Measurements from ENCODE around the gene GGA2.
"Not testable (repeated sequence)": the region's sequence is repeated elsewhere in the genome, so short reads cannot be mapped to it uniquely, and the experiment has no call there.

GGA2 gene, protein sequence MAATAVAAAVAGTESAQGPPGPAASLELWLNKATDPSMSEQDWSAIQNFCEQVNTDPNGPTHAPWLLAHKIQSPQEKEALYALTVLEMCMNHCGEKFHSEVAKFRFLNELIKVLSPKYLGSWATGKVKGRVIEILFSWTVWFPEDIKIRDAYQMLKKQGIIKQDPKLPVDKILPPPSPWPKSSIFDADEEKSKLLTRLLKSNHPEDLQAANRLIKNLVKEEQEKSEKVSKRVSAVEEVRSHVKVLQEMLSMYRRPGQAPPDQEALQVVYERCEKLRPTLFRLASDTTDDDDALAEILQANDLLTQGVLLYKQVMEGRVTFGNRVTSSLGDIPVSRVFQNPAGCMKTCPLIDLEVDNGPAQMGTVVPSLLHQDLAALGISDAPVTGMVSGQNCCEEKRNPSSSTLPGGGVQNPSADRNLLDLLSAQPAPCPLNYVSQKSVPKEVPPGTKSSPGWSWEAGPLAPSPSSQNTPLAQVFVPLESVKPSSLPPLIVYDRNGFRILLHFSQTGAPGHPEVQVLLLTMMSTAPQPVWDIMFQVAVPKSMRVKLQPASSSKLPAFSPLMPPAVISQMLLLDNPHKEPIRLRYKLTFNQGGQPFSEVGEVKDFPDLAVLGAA

DNA sequence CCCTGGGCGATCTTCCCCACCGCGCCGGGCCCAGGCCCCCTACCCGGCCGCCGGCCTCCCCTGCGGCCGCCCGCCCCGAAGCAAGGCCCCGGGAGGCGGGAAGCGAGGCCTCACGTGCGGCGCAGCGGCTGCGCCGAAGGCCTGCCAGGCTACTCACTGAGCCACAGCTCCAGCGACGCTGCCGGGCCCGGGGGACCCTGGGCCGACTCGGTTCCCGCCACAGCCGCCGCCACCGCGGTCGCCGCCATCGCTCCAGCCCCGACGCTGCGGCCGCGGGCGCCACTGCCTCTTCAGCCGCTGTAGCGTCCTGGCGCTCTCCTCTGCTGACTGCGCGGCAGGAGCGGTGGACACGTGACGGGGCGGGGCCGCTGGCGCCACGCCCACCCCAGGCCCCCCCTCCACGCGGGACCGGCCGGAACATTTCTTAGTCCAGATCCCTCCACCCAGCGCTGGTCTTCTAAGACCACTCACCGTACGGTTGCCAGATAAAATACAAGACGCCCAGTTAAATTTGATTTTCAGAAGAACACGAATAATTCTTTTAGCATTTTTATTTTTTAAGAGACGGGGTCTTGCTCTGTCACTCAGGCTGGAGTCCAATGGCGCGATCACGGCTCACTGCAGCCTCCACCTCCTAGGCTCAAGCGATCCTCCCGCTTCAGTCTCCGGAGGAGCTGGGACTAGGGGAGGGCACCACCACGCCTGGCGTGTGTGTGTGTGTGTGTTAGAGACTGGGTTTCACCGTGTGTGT is at the start of gene GGA2:
Gene GGA2, minus strand, starts transcription at position 331 of the 751 bp plus-strand sequence. Its CDS starts 83 bp downstream, at position 248.
- DNase-seq: peak; percentile 96

GRCh38 chr16:23557779-23558702 is 47.7 kb upstream of the GGA2 start:
- DNase-seq: no peak

- peak; percentile 99 for DNase-seq
Measured at GRCh38 chr16:23556881-23557778, 46.8 kb upstream of the GGA2 start, which contains the start of the genes EARS2 and UBFD1. TSS of gene EARS2 (minus strand) at chr16:23557350. CDS start at chr16:23557343, 7 bp downstream. TSS of gene UBFD1 (plus strand) at chr16:23557727. CDS start at chr16:23557743, 16 bp downstream.

DNA sequence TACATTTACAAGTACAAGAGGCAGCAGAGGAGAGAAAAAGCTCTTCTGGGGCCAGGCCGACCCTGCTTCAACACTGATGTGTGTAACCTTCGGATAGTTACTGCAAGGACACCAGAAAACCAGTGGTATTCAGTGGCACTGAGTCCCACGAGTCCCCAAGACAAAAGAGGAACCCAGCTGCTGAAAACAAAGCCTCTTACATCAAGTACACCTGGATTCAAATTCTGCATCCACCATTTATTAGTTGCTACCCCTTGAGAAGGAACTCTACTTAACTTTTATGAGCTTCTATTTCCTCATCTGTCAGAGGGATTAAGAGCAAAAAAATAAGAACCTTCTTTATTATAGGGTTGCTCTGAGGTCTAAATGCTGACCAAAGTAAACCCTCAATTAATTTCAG is 44.2 kb upstream of the GGA2 start:
- DNase-seq: no peak

DNA sequence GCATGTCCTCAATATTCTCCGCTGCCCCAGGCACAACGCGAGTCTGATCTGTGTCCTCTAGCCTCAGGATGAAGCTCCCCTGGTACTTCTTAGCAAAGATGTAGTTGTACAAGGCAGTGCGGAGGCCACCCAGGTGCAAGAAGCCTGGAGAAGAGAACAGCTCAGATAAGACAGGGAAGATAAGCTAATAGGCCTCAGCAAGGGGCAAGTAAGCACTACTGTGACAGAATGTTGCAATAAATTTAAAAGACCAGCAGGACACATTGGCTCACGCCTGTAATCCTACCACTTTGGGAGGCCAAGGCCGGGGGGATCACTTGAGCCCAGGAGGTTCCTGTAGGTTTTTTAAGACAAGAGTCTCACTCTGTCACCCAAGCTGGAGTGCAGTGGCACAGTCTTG is 41.9 kb upstream of the GGA2 start:
- DNase-seq: no peak

- DNase-seq: no peak
Measured at GRCh38 chr16:23549938-23550337, 39.6 kb upstream of the GGA2 start.

- no peak for DNase-seq
Measured at GRCh38 chr16:23544436-23544835, 34.1 kb upstream of the GGA2 start.

DNA sequence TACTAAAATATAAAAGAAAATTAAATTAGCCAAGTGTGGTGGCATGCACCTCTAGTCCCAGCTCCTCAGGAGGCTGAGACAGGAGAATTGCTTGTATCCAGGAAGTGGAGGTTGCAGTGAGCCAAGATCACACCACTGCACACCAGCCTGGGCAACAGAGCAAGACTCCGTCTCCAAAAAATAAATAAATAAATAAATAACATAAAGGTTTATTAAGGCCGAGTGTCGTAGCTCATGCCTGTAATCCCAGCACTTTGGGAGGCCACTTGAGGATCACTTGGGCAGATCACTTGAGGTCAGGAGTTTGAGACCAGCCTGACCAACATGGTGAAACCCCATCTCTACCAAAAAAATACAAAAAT is 30.5 kb upstream of the GGA2 start:
- not testable (repeated sequence) for DNase-seq

DNA sequence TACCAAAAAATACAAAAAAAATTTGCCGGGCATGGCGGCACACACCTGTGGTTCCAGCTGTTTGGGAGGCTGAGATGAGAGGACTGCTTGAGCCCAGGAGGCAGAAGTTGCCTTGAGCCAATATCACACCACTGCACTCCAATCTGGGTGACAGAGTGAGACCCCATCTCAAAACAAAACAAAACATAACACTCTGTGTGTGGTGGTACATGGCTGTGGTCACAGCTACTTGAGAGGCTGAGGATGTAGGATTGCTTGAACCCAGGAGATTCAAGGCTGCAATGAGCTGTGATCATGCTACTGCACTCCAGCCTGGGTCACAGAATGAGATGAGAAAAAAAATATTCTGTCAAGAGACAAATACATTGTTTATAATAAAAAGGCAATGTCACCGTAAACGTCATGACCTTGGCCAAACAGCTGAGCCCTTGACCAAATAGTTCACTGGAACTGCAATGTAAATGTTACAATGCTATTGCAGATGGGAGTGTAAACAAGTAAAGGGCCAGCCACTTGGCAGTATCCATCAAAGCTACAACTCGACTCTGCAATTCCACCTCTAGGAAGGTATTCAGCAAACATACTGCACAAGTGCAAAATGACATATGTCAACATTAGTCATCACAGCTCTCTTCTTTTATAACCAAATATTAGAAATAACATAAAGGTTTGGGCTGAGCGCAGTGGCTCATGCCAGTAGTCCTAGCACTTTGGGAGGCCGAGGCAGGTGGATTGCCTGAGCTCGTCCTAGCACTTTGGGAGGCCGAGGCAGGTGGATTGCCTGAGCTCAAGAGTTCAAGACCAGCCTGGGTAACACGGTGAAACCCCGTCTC is 29.9 kb upstream of the GGA2 start:
- no peak for DNase-seq

GRCh38 chr16:23538919-23539278 is 28.6 kb upstream of the GGA2 start:
- DNase-seq: no peak

DNA sequence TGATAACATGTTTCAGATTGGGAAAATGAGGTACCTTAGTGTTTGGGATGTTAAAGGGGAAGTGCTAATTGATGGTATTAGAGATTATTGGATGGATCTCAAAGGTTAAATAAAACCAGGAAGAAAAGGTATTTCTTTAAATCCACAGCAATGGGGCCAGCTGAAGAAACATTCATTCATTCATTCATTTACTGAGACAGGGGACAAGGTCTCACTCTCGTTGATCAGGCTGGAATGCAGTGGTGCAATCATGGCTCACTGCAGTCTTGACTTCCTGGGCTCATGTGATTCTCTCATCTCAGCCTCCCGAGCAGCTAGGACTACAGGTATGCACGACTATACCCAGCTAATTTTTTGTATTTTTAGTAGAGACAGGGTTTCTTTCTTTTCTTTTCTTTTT is 27.1 kb upstream of the GGA2 start:
- no peak for DNase-seq

DNA sequence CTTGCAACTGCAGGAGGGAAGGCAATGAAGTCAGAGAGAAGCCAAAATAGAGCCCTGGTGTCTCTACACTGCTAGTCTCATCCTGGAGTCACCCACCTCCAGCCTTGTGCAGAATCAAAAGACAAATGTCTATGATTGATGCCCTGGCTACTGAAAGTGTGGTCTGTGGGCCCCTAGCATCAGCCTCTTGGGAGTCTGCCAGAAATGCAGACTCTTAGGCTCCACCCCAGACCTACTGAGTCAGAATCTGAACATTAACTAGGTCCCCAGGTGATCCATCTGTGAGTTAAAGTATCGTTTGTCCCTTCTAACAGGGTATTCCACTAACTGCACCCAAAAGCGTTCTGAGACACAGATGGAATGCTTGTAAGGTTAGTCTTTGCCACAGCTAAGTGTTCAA is 25.6 kb upstream of the GGA2 start:
- no peak for DNase-seq

DNA sequence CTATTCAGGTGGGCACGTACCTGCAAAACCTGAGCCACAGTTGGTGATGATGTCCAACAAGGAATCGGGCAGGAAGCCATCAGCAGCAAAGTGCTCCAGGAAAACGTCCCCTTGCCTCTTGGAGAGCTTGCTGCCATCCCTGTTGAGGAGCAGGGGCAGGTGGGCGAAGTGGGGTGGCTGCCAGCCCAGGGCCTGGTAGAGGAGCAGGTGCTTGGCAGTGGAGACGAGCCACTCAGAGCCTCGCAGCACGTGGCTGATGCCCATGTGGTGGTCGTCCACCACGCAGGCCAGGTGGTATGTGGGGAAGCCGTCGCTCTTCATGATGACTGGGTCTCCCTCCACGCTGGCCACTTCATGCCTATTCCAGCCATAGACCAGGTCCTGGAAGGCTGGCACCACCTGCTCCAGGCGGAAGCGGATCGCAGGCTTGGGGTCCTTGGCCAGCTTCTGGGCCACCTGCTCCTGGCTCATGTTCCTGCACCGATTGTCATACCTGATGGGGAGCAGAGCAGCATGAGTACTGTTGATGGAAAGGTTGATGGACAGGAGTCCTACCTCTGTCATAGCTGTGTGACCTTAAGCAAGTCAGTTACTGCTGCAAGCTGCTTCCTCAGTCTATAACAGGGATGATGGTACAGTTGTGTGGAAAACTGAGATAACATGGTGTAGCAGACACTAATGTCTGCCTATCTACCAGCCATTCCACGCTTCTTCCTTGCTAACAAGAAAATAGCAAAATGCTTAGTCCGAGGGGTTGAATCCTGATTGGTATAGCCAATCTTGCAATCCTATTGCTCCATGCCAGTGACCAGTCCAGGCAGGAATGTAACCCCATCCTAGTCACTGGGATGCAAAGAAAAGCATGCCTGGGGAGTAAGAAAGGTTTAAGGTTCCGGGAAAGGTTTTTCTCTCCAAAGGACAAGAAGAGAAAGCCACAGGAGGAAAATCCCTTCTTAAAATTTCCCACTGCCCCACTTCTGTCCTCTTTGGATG is 24.9 kb upstream of the GGA2 start:
- DNase-seq: no peak

GRCh38 chr16:23532448-23532847 is 22.2 kb upstream of the GGA2 start:
- no peak for DNase-seq

DNA sequence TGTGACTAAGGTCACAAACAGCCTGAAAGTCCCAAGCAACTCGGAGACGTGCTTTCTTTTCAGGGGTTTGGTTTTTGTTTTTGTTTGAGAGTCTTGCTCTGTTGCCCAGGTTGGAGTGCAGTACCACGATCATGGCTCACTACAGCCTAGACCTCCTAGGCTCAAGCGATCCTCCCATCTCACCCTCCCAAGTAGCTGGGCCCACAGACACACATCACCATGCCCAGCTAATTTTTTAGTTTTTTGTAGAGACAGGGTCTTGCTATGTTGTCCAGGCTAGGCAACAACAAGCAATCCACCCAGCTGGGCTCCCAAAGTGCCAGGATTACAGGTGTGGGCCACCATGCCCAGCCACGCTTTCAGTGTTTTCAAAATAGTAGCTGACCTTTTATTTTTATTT is 19.8 kb upstream of the GGA2 start:
- DNase-seq: no peak

- DNase-seq: no peak
Measured at GRCh38 chr16:23528644-23529310, 18.5 kb upstream of the GGA2 start.

DNA sequence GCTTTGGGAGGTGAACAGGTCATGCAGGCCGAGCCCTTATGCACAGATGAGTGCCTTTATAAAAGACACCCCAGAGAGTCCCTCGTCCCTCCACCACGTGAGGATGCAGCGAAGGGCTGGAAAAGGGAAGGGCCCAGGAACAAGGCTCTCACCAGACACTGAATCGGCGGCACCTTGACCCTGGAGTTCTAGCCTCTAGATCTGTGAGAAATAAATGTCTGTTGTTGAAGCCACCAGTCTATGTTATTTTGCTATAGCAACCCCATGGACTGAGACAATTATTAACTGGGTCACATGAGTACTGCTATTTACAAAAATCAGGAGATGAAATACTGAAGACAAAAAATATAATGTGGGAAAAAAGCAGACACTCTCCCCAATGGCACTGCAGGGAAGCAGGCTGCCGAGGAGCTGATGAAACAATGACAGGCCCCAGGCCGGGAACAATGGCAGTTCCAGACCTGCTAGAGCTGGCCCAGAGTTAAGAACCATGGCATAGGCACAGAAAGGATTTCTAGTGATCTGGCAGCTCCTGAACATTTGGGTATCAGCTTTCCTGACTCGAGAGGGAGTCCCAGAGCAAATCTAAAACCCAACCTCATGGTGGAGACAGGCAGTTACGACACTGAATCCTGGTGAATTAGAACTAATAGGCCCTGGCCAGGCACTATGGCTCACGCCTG is 17.8 kb upstream of the GGA2 start:
- no peak for DNase-seq

DNA sequence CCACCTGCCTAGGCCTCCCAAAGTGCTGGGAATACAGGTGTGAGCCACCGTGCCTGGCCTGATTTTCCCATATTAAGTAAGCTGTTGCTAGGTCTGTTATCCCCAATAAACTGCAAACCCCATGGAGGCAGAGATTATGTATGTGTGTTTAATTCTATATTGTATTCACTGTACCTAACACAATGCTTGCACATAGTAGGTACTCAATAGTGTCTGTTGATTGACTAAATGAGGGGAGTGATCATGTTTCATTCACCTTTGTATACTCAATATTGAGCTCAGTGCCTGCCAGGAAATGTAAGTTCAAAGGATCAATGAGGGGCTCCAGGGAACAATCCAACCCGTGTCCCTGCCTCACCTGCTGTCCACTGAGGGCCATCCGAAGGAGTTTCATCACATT is 14.6 kb upstream of the GGA2 start:
- no peak for DNase-seq

All from eye (tissue), 1 donor.